Peyer's patch (tissue), 4 donors: ENCODE measurements around the gene FGF6. TPM values are rescaled to one million over a fixed set of nuclear protein-coding genes. Genes with fewer than 3 reads are reported as not detected.
"Not testable (repeated sequence)": the region's sequence is repeated elsewhere in the genome, so short reads cannot be mapped to it uniquely, and the experiment has no call there.

Experiments used
- DNase-seq, 3 donors: peaks; one replicate each; pipeline ENCODE4 v3.0.0-alpha.2; 2017 to 2019
- H3K27ac ChIP-seq, 4 donors: fragments of 200-600 bp; sonication (generic); one replicate each; pipeline ENCODE4 v1.5.1; 2016 to 2019
- H3K27me3 ChIP-seq, 2 donors: fragments of 200-600 bp; sonication (generic); one replicate each; pipeline ENCODE4 v1.5.1; 2019
- H3K36me3 ChIP-seq, 3 donors: fragments of 200-600 bp; sonication (generic); one replicate each; pipeline ENCODE4 v1.5.1; 2016 to 2019
- H3K4me1 ChIP-seq, 4 donors: fragments of 200-600 bp; sonication (generic); one replicate each; pipeline ENCODE4 v1.5.1; 2016 to 2019
- H3K4me3 ChIP-seq, 4 donors: fragments of 200-600 bp; sonication (generic); 1 replicate in 3 of 4; 2 replicates in 1 of 4; pipeline ENCODE4 v1.5.1; 2016 to 2019; ENCODE audit warnings: mild to moderate bottlenecking in 1 of 4
- H3K9me3 ChIP-seq, 4 donors: fragments of 200-600 bp; sonication (generic); one replicate each; pipeline ENCODE4 v1.5.1; 2016 to 2019; ENCODE audit warnings: mild to moderate bottlenecking in 1 of 4
- CTCF ChIP-seq, 6 experiments: fragments of 450-650 bp in 4 of 6; fragments of 200-600 bp in 2 of 6; sonication (generic) in 1 of 6; IDR thresholded peaks; one replicate each; pipeline ENCODE4 v1.5.1; 2017 to 2019; ENCODE audit warnings: antibody characterized with exemption in 6 of 6, mild to moderate bottlenecking in 3 of 6, moderate library complexity in 1 of 6
- POLR2A ChIP-seq, 2 donors: fragments of 450-650 bp; IDR thresholded peaks; one replicate each; pipeline ENCODE4 v1.5.1; 2017; ENCODE audit warnings: antibody characterized with exemption in 2 of 2, mild to moderate bottlenecking in 2 of 2, moderate library complexity in 2 of 2
- total RNA-seq, 4 donors: library from RNA; depleted of rRNA; stranded (reverse); fragments of >200 nt; gene quantifications; one replicate each; pipeline ENCODE4 v1.1.0, GENCODE V29; 2016

The FGF6 gene
- total RNA-seq, 4 donors from 2014 or later: not detected

- H3K4me1 ChIP-seq: peaks cover 0 to 5% (median 0%) of the 10 kb centered on the region in 4 donors
- no peaks in the 10 kb centered on the region for H3K9me3 ChIP-seq
- H3K27ac ChIP-seq: peak overlapping the region in 1 of 4 donors; percentile 78
- no peak for DNase-seq
- H3K4me3 ChIP-seq: no peak overlapping the region
- TF ChIP-seq CTCF (IDR thresholded peaks at IDR 0.05) (no peak), POLR2A (IDR thresholded peaks at IDR 0.05) (no peak)
- no peaks in the 10 kb centered on the region for H3K27me3 ChIP-seq
- H3K36me3 ChIP-seq: no peaks in the 10 kb centered on the region
Measured at GRCh38 chr12:4417936-4418335, 27.7 kb downstream of the FGF6 start.

- Histone ChIP-seq H3K27me3 (no peaks in the 10 kb centered on the region), H3K27ac (peak overlapping the region in 1 of 4 donors; percentile 78), H3K4me3 (no peak overlapping the region), H3K4me1 (peaks cover 0 to 5% (median 0%) of the 10 kb centered on the region in 4 donors), H3K9me3 (no peaks in the 10 kb centered on the region), H3K36me3 (no peaks in the 10 kb centered on the region)
- no peak for TF ChIP-seq POLR2A (IDR thresholded peaks at IDR 0.05)
- TF ChIP-seq CTCF (IDR thresholded peaks at IDR 0.05): no peak
- DNase-seq: no peak
Measured at GRCh38 chr12:4417455-4417854, 28.2 kb downstream of the FGF6 start.

DNA sequence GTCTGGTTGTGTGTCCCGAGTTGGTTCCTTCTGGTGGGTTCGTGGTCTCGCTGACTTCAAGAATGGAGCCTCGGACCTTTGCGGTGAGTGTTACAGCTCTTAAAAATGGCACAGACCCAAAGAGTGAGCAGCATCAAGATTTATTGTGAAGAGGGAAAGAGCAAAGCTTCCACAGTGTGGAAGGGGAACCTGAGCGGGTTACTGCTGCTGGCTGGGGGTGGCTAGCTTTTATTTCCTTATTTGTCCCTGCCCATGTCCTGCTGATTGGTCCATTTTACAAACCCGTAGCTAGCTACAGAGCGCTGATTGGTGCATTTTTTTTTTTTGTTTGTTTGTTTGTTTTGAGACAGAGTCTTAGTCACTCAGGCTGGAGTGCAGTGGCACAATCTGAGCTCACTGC is 29.3 kb downstream of the FGF6 start:
- Histone ChIP-seq H3K9me3 (no peaks in the 10 kb centered on the region), H3K27me3 (no peaks in the 10 kb centered on the region), H3K4me1 (peaks cover 0 to 5% (median 0%) of the 10 kb centered on the region in 4 donors), H3K4me3 (no peak overlapping the region), H3K36me3 (no peaks in the 10 kb centered on the region), H3K27ac (peak overlapping the region in 1 of 4 donors; percentile 14)
- TF ChIP-seq POLR2A (IDR thresholded peaks at IDR 0.05): no peak
- no peak for TF ChIP-seq CTCF (IDR thresholded peaks at IDR 0.05)
- DNase-seq: no peak

DNA sequence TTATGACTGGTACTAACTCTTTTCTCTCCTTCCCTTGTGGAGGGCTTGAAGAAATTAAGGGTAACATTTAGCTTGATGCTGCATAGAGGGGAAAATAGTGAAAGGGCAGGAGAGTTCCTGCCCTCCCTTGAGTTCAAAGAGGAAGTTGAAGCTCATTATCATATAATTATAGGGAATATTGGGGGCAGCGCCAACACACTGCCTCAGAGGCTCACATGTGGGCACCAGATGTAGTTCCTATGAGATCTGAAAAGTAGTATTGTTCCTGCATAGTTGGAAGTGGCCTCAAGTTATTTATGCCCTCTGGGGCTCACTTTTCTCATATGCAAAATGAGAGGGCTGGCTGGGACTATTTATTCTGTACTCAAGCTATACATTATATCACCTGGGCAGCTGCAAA is 33.1 kb downstream of the FGF6 start:
- Histone ChIP-seq H3K9me3 (no peaks in the 10 kb centered on the region), H3K27me3 (no peaks in the 10 kb centered on the region), H3K27ac (no peak overlapping the region), H3K4me3 (no peak overlapping the region), H3K4me1 (peaks cover 0 to 5% (median 0%) of the 10 kb centered on the region in 4 donors), H3K36me3 (no peaks in the 10 kb centered on the region)
- TF ChIP-seq POLR2A (IDR thresholded peaks at IDR 0.05) (no peak), CTCF (IDR thresholded peaks at IDR 0.05) (no peak)
- DNase-seq: no peak

GRCh38 chr12:4412056-4412455 is 33.6 kb downstream of the FGF6 start:
- TF ChIP-seq CTCF (IDR thresholded peaks at IDR 0.05) (no peak), POLR2A (IDR thresholded peaks at IDR 0.05) (no peak)
- no peak for DNase-seq
- H3K4me1 ChIP-seq: peaks cover 0 to 5% (median 0%) of the 10 kb centered on the region in 4 donors
- no peaks in the 10 kb centered on the region for H3K36me3 ChIP-seq
- H3K27me3 ChIP-seq: no peaks in the 10 kb centered on the region
- H3K4me3 ChIP-seq: no peak overlapping the region
- no peak overlapping the region for H3K27ac ChIP-seq
- H3K9me3 ChIP-seq: no peaks in the 10 kb centered on the region

DNA sequence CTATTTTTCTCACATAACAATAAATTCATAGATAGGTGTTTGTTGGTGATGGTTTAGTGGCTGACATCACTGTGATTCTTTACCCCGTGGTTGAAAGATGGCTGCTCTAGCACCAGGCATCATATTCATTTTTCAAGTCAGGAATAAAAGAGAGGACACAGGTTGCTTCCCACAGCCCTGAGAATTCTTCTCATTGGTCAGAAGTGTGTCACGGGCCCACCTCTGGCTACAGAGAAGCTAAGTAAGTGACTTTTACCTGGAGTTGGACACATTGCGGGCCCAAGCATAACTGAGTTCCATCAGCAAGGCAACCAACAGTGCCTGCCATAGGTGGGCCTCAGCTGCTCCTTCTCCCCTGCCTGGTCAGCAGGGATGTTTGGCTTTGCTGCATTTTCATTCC is 38.5 kb downstream of the FGF6 start:
- Histone ChIP-seq H3K4me3 (no peak overlapping the region), H3K4me1 (no peaks in the 10 kb centered on the region), H3K27ac (no peak overlapping the region), H3K27me3 (no peaks in the 10 kb centered on the region), H3K9me3 (no peaks in the 10 kb centered on the region), H3K36me3 (no peaks in the 10 kb centered on the region)
- TF ChIP-seq POLR2A (IDR thresholded peaks at IDR 0.05): no peak
- TF ChIP-seq CTCF (IDR thresholded peaks at IDR 0.05): no peak
- no peak for DNase-seq

DNA sequence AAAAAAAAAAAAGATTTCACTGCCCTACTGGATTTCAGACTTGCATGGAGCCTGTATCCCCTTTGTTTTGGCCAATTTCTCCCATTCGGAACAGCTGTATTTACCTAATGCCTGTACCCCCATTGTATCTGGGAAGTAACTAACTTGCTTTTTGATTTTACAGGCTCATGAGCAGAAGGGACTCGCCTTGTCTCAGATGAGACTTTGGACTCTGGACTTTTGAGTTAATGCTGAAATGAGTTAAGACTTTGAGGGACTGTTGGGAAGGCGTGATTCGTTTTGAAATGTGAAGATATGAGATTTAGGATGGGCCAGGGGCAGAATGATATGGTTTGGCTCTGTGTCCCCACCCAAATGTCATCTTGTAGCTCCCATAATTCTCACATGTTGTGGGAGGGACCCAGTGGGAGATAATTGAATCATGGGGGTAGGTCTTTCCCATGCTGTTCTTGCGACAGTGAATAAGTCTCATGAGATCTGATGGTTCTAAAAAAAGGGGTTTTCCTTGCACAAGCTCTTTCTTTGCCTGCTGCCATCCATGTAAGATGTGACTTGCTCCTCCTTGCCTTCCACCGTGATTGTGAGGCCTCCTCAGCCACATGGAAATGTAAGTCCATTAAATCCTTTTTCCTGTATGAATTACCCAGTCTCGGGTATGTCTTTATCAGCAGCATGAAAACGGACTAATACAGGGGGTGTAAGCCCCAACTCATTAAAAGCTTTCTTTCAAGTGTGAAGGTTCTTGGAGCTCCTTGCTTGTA is 40.6 kb downstream of the FGF6 start:
- not testable (repeated sequence) for DNase-seq, H3K27ac ChIP-seq, H3K9me3 ChIP-seq, H3K27me3 ChIP-seq, H3K36me3 ChIP-seq, H3K4me3 ChIP-seq, H3K4me1 ChIP-seq
